Measurements from ENCODE around the gene SND1.

SND1 gene

DNA sequence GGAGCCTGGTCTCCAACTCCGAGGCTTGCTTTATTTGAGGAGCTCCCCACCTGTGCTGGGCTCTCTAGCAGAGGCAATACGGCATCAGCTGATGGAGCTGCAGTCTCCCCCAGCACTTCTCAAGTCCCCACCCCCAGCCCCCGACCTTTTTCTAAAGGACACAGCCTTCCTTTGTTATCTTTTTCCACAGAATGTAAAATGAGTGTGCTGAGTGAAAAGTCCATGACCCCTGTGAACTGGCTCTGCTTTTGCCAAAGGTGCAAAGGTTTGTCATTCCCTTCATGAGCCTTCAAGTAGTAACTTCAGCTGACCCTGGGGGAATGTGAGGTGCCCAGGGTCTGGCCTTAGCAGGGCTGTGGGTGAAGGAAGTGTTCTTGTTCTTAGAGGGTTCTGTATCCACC lies 353.8 kb downstream of the SND1 start:
- no peak for DNase-seq

DNA sequence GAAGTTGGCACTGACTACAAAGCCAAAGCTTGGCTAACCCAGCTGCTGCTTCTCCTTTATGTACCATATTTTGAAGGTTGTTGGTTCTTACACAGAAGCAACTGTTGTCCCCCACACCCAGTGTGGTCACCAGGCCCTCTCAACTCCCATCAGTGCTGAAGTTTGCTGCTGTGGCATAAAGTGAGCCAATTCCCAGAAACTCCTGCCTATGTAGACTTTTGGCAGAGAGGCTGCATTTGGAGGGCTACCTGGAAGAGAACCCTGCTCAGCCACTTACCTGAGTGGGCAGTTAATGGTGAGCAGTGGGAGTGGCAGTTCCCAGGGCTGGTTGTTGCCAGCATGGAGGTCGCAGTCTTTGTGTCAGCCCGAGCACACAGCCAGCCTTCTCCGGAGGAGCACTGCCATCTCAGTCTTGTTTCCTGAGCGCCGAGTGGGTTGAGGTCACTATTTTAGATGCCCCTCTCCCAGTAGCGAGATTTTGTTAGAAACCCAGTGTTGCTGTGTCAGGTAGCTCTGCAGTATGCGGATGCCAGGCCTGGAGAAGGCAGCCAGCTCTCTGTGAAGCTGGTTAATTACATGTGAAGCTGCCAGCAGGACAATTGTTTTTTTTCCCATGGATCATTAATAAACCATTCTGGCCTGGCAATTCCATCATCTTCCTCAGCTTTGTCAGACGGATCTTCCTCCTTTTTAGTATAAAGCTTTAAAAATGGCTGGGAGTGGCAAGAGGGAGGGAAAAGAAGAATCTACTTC lies 354.7 kb downstream of the SND1 start:
- peak in 1 of 2 experiments; percentile 26 for DNase-seq

DNA sequence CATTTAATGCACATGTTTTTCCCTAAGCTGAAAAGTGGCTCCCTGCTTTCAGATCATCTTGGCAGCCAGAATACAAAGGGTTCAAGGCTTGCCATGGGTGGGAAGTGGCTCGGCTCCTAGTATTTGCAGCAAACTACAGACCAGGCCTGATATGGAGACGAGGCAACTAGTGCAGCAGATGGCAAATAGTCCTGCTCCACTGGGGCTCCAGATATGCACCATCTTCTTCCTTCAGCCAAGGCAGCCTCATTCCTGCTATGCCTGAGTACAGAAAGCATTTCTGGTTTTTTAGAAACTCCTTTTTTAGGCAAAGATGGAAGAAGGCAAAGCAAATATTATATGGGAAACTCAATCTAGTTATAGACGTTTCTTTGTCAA lies 355.3 kb downstream of the SND1 start:
- DNase-seq = no peak

DNA sequence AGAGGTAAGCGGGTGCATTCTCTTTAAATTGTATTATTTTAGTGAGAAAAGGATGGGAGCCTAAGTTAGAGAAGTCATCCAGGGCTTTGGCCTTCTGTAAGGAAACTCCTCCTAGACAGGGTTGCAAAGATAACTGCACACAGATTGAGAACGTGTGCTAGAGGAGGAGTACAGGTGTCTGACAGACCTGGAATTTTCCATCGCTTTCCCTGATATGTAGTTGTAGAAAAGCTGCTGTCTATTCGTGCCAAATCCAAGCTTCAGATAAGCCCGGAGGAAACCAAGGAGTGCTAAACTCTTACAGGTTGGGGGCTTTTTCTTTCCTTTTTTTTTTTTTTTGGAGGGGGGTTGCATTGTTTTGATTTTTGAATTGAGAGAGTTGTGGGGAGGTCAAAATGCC lies 356.1 kb downstream of the SND1 start:
- peak in 1 of 2 experiments; percentile 38 for DNase-seq

DNA sequence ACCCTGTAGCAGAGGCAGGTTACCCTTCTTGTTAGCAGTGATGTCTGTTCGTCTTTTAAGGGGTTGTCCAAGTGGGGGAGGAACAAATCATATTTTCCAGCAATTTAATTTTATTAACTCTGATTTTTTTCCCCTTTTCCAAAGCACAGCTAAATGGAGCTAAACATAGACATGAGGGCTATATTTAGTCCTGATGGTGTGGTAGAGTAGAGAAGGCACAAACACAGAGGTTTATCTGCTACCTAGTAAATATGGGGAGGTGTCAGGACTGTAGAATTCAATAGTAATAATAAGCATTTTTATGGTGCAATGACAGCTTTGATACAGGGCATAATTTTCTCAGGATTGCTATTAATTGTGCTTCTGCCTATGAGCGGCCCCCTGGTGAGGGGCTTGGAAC lies 356.8 kb downstream of the SND1 start:
- no peak for DNase-seq

DNA sequence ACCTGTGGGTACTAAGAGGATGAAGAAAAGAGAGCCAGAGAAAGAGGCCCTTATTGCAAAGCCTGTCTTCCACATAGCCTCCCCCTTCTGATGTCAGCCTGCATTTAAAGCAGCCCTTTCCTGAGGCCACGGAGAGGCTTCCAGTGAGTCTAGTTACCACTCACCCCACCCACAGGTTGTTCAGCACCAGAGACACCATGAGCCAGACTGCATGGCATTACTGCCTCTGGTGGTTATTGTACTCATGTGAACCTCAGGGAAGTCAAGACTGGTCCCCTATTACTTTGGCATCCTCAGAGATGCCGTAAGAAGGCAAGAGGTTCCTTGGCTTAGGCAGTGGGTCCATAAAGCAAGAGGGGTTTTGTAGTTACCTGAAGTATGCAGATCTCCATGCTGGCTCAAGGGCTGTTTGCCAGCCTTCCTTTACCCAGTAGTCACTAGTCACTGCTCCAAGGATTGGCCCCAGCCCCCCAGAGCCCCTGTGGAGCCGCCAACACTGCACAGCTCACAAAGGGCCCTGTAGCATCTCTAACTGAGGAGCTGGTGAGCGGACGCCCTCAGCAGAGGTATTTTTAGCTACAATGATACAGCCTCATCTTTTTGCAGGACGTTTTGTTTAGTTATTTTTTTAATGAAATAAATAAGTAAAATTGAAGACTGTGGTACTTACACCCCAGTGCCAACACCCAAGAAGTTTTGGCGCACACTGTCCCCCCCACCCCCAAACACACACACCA lies 358.6 kb downstream of the SND1 start:
- DNase-seq = no peak

DNA sequence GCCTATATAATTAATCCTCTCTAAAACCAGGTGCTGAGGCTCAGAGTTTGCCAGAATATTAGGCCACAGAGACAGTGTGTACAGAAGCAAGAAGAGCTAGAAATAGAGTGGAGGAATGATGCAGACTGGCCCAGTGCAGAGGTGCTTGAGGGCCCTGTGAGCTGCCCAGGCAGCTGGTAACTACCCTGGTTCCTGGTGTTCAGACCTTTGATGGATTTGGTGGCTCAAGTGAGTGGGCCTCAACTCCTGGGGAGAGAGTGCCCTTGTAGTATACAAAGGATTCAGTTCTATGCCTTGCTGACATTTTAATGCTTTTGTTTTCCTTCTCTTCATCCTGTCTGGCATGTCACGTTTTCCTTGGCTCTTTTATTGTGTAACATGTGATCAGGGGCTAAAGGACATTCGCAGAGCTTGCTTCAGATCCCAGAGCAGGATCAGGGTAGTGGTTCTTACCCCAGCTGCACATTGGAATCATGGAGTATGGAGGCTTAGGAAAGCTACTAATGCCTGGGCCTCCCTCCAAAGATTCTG lies 359.2 kb downstream of the SND1 start:
- no peak for DNase-seq

DNA sequence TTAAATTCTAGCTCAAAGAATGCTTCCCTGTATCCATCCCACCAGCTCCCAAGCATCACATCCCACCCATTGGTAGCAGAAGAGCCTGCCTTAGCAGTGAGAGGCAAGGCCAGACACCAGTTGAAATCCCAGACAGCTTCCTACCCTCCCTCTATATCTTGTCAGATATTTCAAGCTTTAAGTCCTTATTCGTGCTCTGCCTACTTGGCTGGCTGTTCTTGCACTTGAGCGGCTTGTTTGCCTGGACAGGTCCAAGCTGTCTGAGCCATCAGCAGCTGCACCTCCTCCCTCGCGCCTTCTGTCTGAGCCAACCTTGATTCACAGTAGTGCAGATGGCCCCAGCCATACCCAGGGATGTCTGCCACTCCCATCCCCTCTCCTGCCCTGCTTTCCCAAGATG lies 362.8 kb downstream of the SND1 start:
- peak; percentile 81 to 83 for DNase-seq

DNA sequence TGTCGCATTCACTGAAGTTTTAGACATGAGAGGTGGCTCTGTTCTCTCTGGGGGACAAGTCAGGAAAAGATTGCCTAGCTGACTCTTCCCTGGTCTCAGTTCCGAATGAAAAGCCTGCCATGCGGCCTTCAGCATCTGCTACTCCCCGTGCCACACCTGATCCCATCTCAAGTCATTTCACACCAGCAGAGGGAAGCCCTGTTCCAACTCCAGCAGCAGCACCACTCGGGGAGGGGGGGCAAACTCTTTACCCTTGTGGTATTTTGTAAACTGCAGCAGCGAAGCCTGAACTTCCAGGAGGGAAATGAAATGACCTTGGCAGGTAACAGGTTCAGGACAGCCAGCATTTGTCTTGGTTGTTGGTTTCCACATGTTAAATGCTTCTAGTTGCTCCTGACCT lies 365.5 kb downstream of the SND1 start:
- DNase-seq = no peak

DNA sequence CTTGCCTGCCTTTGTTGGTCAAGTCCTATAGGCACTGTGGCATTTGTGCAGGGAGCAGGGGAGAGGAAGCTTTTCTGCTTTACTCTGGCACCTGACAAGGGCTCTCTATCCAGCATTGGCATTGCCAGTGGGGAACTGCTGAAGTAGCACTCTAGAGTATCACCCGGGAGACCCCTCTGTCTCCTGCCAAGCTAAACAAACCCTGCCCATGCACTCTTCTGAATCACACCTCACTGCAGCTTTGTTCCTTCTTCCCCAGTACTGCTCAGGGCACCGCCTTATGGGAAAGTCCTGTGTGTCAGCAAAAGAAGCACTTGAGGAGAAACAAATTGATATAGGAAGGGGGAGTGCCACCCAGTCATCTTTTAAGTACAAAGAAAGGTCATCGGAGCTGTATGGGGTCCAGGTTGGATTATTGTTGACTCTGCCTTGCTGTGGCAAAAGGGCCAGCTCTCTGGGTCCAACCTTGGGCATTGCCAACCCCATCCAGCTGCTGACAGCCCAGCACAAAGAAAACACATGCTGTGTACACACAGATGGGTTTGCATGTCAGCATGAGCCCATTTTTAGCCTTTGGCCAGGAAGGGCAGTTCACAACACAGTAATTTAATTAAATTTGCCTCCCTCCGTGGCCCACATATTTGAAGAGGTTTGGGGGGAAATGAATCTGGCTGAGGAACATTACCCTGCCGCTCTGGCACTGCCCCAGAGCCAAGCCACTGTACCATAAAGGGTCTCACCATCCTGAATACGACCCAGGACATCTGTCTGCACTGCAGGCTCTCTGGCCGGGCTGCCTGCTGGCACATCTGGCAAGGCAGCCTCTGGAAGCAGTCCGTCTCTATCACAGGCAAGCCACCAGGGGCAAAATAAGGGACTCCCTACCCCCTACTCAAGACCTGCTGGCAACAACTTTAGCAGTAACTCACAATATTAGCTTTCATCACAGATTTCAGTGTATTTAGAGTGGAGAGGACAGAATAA lies 366.2 kb downstream of the SND1 start:
- no peak for DNase-seq

DNA sequence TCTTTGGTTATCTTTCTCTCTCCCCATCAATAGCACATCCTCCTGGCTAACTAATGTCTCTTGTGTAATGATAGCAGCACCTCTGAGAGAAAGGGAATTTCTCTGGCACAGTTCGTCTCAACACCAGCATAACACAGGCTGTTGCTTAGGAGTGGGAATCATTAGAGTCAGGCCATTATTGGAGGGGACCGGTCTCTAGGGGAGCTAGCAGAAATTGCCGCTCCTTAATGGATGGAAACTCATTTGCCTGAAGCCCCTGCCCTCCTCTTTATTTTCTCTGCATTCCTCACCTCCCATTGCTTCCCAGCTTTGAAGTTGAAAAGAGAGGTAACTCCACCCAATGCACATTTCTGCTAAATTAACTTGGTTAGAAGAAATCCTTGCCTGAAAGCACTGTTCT lies 367.3 kb downstream of the SND1 start:
- no peak for DNase-seq

DNA sequence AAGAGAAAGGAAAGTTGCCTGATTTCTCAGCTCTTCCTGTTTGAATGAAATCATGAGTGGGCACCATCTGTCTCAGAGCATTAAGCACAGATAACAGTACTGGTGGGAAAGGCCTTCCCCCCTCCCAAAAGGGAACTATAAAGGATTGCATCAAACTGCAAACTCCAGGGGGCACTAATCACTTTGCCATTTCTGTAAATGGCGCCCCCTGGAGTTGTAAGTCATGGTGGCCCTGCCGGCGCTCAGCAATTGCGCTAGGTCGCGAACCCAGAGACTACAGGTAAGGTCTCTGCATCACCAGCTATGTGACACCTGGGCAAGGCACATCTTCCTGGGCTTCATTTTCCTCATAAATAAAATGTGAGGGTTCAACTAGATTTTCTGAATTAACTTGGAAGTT lies 368.2 kb downstream of the SND1 start:
- DNase-seq = no peak

DNA sequence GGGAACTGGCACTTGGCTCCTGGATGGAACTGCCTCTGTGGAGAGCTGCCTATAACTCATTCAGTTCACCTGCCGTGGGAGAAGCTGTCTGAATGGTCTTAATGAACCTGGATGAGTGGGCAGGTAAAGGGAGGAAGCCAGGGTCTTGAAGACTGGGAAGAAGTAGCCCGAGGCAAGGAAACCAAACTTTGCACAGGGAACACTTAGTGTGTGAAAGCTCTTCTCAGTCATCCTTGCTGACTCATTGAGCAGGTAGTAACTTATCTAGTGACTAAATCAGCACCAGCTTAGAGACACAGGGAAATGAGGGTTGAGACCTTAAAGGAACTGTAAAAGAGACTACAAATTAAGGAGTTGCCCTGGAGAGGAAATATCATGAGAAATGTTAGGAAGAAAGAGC lies 369.4 kb downstream of the SND1 start:
- DNase-seq = no peak

DNA sequence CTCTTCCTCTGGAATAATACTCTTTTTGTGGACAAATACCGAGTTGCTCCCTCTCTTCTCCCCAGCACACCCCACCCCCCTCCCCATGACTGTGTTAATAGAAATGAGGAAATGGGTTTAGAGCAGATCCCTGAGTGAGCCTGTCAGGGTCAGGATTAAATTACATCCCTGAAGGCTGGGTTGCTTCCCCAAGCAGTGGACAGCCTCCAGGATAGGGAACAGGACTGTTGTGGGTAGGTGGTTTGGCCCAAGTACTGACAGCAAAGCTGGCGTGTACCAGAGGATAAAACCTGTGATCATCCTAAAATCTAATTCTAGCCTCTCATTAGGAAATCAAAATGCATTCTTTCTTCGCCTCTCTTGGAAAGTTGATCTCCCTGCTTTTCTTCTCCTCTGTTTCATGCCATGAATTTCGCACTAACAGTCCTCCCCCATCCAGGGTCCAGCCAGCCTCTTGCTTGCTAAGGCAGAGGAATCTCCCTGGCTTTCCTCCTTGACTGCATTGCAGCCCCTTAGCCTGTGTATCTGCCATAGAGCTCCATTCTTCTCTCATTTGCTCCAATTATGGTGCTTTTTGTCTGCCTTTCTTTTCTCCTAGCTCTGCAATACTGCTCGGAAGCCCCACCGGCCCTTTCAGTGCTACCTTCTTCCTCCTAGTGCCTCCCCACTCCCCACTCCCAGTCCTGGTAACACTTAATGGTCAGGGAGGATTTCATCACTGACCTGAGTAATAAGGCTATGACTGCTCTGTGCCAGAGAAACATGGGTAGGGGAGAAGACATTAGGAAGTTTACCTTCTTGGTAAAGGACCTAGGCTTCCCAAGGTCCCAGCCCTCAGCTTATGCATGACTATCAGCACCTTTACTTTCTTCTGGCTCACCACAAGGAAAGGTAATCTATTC lies 370.9 kb downstream of the SND1 start:
- DNase-seq = no peak

DNA sequence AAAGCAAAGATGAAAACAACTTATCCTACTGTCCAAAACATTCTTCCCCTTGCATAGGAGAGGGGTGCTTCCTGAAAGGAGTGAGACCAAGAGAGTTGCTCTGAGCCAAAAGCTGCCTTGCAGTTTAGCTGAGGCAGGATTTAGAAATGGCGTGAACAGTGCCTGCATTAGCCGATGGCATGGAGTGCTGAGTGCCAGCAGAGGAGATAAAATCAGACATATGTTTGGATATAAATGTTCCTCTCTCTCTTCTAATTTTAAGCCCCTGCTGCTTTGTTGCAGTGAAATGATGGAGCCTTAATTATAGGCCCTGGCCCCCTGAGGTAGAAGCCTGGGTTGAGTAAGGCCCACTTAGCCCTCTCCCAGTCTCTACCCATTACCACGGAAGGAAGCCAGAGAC lies 372.2 kb downstream of the SND1 start:
- no peak for DNase-seq

DNA sequence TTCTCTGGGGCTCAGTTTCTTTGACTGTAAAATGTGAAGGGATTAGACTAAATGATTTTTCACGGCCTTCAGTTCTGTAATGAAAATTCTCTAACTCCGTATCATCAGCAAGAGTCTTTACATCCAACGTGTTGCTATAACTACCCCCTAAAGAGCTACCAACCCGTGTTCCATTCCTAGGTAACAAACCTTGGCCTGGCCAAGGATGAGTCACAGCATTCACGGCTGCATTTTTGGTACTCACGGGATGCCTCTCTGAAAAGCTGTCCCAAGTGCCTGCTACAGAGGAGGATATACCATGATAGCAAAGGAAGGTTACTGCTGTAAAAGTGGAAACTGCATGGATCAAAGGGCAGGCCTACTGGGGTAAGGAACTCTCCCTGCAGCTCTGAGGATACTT lies 373.4 kb downstream of the SND1 start:
- DNase-seq = no peak

DNA sequence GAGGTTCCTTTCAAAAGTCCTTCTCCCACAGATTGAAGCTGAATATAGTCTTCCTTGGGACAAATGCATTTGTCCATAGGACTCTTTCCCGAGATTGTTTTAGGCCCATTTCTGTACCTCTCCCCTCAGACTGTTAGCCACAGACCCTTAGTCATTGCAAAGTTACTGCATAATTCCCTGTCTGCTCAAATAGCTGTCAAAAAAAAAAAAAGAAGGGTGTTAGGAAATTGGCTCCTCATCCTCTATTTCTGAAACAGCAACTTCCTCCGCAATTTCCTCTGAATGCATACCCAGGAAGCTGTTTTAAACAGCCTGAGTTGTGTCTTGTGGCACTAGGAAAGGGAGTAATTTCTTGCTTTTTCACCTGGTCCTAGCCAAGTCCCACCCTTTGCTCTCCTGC lies 373.8 kb downstream of the SND1 start:
- DNase-seq = no peak

DNA sequence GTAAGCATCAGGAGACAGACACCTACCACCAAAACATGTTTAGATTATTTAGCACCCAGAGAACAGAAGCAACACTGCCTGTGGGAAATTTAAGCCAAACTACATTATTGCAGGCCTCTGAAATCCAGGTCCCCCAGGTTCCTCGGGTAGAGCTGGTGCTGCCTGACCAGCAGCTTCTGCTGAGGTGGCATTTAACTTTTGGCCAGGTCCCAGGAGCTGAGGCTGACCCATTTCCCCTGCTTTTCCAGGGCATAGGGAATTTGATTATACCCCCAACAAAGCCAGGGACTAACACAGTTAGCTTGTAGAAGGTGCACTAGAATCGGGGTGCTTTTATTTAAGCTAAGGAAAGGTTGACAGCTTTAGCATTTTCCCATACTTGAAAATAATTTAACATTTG lies 374.6 kb downstream of the SND1 start:
- peak in 1 of 2 experiments; percentile 40 for DNase-seq

DNA sequence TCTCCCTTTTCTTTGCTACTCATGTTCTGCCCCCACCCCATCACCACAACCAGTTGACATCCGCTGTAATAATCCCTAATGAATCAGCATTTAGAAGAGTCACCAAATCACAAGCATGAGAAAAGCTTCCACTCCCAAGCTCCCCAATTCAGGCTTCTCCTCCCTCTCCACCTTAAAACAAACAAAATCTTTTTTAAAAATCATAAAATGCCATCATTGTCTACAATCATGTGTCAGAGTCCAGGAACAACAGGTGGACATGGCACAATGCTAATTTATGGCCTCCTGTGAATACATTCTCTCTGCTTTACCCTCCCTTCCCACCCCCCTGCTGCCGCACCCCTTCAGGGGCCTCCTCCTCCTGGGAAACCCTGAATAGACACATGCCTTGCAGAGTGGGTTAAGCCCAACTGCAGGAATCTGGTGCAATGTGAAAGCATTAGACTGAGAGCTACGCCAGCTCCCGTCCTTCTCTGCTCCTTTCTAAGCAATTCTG lies 375.5 kb downstream of the SND1 start:
- DNase-seq = peak in 1 of 2 experiments; percentile 32

DNA sequence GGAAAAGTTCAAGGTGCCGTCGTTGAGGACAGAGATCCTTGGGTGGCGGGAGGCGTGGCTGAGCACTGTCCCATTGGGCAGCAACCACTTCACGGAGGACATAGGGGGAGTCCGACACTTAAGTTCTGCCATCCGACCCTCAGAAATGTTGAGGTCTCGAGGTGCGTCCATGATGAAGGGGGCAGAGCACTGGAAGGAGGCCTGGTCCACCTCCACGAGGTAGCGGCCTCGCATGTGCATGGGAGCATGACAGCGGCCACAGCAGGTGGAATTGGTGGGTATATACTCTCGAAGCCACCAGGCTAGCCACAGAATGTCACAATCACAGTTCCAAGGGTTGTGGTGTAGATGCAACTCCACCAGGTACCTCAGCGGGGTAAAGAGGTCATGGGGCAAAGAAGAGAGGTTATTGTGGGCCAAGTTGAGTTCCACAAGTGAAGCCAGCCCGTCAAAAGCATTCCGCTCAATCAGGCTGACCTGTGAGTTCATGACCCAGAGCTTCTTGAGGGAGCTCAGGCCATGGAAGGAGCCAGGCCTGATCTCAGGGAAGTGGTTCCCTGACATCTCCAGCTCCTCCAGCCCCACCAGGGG lies 377.5 kb downstream of the SND1 start:
- no peak for DNase-seq

DNA sequence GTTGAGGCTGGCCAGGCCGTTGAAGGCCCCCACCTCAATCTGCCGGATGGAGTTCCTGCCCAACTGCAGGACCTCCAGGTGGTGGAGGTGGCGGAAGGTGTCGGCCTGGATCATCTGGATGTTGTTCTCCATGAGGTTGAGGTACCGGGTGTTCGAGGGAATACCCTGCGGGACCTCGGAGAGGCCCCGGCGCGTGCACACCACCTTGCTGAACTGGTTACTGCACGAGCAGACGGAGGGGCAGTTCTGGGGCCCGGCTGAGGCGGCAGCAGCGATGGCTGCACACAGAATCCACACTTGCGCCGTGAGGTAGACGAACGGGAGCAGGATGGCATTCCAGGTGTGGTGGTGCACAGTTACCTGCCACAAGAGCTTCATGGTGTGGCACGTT lies 378.3 kb downstream of the SND1 start:
- no peak for DNase-seq

All from cerebellar nuclear complex (tissue), 1 donor.